Measurements from ENCODE around the gene MYH14.

- no peak for TF ChIP-seq POLR2A (IDR thresholded peaks at IDR 0.05)
- no peak for TF ChIP-seq CTCF (IDR thresholded peaks at IDR 0.05)
- no peak for TF ChIP-seq POLR2AphosphoS5 (IDR thresholded peaks at IDR 0.05)
Measured at GRCh38 chr19:50322234-50322633, 118.8 kb downstream of the MYH14 start.
